GM21786 (cell line): ENCODE measurements around the gene KREMEN1.

ENCODE experiments used
- ATAC-seq: cut with Tn5 transposase; IDR thresholded peaks from one replicate; pipeline ENCODE4 v1.9.1; 2021; ENCODE audit not compliant: unreplicated experiment

Gene KREMEN1

DNA sequence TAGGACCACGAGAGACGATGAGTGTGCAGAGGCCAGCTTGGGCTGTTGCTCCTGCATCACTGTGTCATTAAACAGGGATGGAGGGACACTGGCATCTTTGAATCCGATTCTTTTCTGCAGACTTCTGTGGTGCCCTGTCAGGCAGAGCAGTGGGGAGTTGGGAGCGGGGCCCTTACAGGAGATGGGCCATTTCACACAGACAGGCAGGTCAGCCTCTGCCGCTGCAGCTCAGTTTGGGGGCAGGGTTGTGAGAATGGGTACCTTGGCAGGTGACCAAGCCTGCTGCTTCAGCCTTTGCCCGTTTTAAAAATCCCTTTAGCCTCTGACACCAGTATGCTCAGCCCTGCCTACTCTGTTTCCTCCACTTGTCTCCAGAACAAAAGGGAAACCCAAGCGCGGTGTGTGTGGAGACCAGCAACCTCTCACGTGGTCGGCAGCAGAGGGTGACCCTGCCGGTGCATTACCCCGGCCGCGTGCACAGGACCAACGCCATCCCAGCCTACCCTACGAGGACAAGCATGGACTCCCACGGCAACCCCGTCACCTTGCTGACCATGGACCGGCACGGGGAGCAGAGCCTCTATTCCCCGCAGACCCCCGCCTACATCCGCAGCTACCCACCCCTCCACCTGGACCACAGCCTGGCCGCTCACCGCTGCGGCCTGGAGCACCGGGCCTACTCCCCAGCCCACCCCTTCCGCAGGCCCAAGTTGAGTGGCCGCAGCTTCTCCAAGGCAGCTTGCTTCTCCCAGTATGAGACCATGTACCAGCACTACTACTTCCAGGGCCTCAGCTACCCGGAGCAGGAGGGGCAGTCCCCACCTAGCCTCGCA, 23.8 kb upstream of the KREMEN1 start:
- ATAC-seq: no peak

DNA sequence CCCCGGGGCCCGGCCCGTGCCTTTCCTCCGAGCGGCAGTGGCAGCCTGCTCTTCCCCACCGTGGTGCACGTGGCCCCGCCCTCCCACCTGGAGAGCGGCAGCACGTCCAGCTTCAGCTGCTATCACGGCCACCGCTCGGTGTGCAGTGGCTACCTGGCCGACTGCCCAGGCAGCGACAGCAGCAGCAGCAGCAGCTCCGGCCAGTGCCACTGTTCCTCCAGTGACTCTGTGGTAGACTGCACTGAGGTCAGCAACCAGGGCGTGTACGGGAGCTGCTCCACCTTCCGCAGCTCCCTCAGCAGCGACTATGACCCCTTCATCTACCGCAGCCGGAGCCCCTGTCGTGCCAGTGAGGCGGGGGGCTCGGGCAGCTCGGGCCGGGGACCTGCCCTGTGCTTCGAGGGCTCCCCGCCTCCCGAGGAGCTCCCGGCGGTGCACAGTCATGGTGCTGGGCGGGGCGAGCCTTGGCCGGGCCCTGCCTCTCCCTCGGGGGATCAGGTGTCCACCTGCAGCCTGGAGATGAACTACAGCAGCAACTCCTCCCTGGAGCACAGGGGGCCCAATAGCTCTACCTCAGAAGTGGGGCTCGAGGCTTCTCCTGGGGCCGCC, 23.1 kb upstream of the KREMEN1 start:
- ATAC-seq: no peak

DNA sequence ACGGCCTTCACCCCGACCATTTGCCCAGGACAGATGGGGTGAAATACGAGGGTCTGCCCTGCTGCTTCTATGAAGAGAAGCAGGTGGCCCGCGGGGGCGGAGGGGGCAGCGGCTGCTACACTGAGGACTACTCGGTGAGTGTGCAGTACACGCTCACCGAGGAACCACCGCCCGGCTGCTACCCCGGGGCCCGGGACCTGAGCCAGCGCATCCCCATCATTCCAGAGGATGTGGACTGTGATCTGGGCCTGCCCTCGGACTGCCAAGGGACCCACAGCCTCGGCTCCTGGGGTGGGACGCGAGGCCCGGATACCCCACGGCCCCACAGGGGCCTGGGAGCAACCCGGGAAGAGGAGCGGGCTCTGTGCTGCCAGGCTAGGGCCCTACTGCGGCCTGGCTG, 22.4 kb upstream of the KREMEN1 start:
- no peak for ATAC-seq

DNA sequence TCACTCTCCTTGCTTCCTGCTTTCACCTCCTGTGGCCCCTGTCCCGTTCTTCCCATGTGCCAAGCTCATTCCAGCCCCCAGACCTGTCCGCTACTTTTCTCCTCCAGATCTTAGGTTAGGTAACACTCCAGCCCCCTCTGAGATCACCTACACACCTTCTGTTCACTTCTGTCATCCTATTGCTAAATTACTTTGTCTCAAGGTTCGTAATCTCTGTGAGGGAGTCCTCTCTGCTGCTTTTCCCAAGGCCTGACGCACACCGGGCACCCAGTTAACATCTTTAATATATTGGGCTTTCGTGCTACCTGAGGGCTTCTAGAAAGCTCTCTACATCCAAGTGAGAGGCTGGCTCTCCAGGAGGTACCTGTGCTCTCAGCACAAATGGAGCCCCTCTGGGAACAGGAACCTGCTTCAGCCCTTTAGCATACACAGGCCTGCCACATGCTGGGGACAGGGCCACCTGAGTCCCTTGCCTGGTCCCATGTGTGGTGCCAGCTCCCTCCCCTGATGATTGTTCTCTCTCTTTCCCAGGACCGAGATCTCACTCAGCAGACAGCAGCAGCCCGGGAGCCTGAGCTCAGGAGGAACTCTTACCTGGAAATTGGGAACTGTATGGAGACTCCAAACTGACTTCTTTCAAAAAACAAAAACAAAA, 19.7 kb upstream of the KREMEN1 start:
- ATAC-seq: no peak

DNA sequence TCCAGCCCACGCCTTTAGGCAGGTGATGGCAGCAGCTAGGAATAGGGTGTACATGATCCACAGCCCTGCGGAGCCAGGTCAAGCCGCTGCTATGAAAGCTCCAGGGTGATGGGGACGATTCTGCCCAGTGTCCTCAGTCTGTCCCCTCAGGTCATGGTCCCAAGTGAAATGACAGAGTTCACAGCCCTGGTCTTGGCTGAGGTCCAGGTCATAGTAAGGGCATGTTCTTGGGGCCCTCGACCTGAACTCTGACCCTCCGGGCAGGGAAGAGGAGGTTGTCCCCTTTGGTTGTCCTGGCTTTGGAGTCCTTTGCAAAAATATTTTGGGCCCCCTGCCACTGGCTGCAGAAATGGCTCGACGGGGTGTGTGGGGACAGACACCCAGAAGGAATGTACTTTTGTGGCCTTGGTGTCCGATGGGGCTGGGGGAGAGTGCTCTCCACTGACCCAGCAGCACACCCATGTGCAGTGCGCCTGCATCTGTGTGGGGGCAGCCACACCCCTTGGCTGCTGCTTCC, 18.5 kb upstream of the KREMEN1 start:
- ATAC-seq: no peak

DNA sequence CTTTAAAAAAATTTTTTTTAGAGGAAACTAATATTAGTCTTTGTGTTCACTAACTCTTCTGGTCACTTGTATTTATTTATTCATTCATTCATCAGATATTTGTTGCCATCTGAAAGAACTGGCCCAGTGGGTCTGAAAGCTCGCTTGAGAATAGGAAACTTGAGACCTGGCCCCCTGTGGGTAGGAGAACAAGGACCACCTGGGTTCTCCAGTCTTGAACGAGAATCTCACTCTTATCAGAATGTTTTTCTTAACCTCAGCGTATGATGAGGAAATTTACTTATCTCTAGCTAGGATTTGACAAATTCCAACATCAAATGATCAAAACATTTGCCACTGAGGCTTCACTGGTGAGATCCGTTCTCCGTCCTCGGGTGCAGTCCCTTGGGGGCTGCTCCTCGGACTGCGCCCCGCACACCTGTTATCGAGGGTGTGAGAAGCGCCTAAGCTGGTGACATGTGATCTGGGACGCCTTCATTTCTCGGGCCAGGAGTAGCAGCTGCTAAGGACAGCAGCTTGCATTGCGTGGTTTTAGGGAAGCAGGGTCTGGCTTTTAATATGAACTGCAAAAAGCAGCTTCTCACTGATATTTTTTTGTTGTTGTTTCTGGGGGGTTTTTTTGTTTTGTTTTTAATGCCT, 17.5 kb upstream of the KREMEN1 start:
- no peak for ATAC-seq

DNA sequence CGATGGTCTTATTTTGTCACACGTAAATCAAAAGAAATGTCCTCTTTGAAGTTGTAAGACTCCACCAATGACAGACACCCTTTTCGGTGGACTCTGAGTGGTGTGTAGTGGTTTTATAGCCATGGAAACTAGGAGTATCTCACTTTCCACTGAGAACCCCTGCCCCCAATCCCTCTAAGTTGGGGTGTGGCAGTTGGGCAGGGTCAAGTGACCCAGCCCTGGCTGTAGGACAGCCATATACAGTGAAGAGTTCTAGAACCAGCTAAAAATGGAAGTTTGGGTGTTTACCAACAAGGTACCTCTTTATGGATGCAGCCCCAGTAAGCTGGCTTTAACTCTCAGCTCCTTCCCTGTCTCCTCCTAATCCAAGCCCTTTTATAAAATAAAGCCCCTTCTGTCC, 16.4 kb upstream of the KREMEN1 start:
- no peak for ATAC-seq

DNA sequence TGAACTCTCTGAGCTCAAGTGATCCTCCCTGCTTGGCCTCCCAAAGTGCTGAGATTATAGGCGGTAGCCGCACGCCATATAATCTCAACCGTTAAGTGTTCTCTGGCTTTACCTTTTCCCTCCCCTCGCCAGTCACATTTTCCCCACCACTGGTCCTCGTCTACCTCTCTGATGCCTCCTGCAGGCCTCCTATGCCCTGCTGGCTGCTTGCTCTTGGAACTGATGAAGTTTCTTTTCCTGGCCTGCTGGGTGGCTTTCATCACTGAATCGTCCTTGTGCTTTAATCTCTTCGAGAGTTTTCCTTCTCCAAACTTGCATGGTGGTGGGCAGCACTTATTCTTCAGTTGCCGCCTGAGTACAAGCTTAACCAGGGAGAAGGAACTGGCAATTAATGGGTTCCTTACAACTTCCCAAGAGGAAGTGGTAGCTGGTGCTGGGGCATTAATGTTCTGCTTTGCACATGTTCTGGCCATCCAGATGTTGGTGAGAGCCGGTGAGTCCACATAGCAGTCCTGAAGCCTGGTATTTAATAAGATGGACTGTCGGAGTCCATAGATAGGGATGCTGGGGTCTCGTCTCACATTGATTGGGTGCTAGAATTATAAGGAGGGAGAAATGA, 12.5 kb upstream of the KREMEN1 start:
- ATAC-seq: no peak

DNA sequence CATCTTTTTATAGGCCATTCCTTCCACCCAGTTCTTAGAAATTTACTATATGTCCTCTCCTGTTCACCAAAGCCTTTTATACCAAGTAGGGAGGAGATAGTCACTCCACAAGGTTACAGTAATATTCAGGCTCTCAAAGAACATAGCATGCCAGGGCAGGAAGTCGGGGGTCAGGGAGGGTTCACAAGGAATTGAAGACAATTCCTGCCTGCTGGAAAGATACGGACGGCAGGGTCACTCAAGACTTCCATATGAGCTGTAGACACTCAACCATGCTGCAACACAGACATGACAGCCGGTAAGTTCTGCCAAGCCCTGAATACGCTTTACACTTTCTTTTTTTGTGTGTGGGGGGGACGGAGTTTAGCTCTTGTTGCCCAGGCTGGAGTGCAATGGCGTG, 11.9 kb upstream of the KREMEN1 start:
- ATAC-seq: no peak

DNA sequence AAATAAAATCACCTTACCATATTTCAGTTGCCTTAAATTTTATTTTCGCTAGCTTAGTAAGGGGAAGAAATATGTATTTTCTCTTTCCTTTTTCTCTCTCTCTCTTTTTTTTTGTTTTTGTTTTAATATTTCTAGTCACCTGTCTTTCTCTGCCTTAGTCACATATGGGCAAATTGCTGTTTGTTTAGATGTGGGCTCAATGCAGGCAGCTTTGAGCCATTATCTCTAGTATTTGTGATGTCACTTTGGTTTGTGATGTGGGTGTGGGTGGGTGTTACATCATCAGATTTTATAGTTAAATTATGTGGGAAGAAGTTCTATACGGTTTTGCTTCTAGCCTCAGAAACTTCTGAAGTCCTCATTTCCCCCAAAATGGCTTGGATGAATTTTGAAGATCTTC, 11.1 kb upstream of the KREMEN1 start, which contains the start of gene C22orf31:
C22orf31 (minus strand) TSS at position 59 of the 400 bp plus-strand sequence; CDS start at position 20, 39 bp downstream.
- no peak for ATAC-seq

DNA sequence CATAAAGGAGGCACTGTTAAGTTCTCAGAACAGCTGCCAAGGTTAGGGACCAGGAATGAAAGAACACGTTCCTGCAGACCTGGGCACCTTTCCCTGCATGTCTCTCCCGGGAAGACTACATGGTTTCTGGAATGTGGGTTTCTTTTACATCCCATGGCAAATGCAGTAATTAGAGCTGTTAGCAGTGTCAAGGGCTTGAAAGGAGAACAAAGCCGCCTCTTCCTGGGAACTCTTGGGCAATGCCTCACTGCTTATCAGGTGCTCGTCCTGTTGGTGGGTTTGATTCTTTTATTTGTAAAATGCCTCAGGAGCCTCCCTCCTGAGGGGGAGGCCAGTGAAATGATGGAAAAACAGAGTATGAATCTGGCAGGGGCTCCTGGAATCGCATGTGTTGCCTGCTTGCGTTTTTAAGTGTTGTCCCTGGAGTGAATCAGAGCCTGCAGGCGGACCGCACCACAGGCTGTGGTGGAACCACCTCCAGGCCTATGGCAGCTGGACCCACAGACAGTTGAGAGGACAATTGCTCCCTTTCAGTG, 10.5 kb upstream of the KREMEN1 start:
- no peak for ATAC-seq

DNA sequence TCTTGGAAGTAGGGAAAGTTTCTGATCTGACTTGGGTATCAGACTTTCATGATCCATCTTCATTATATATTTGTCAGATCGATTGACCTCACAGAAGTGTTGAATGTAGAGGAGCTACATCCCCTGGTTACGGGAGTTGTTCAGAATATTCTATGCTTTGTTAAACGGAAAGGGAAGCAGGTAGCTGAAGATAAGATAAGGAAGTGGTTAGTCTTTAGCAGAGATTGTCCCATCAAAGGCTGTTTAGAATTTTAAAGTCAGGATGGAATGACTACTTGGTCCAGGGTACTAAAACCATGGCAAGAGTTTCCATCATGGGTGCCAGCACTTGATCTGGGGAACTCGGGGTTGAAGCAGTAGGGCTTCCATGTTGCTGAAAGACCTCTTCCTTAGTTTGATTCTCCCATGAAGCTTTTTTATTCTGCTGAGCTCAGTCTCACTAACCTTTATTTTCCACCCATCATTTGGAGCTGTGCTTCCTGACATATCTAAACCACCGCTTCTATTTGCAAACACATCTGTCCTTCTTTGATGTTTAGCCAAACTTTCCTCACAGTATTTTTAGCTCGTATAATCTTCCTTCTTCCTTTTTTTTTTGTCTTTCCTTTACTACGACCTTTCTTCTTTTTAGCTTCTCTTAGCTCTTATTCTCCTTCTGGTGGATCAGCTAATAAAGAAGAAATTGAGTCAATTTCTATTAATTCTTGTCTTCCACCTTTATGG, 7.2 kb upstream of the KREMEN1 start:
- no peak for ATAC-seq

DNA sequence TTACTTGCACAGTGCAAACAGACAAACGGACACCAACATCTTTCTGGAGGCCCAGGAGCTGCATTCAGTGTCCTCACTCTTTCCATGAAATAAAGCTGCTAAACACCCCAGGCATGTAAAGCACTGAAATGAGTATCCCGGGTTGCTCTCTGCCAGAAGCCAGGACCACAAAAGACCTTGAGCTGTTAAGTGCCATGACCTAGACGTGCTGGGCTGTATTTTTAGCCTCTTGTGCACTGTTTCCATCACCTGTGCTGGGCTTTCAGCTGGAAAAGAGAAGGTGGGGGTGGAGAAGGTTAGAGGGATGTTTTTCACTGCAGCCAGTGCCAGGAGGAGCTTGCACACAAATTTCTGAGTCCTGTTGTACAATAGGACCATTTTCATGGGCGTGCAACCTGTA, 3.4 kb upstream of the KREMEN1 start:
- ATAC-seq: no peak

DNA sequence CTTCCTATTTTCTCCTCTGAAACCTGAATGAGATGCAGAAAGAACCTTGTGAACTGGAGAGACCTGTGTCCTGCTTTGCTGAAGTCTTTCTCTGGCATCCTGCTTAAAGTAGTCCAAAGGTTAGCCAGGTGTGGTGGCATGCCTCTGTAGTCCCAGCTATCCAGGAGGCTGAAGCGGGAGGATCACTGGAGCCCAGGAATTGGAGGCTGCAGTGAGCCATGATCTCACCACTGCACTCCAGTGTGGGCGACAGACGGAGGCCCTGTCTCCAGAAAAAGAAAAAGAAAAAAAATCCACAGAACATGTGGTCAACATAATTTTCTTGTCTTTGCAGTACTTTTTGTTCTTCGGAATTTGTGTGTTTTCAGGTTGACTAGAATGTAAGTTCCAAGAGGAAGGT, 2.3 kb upstream of the KREMEN1 start:
- ATAC-seq: no peak

DNA sequence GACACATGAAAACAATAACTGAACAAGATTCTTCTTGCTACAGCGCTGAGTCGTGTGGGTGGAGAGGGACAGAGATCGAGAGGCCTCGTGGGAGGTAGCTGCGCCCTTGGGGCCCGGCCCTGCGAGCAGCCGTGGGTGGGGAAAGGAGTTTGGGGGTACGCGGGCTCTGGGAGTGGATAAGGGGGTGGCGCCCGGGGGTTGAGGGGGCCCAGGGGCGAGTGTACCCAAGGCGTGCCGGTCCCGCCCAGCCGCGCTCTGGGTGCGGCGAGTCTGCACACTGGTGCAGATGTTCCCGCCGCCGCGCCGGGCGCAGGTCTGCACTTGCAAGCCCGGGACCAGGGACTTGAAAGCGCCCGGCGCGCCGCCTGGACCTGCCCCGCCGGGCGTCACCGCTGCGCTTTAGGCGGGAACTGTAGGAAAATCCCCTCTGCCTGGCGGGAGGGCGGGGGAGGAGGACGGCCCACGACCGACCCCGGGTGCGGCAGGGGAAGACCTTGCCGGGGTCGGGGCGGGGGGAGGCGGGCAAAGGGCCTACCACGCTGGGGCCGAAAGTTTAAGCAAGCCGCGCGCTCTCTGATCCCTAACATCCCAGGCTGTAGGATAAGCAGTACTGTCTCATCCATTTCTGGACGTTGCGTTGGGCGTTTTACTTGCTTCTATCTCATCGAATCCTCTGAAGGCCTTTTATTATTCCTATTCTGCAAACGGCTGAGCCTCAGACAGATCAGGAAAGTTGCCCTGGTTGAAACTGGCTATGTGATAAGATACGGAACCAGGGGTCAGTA, 1.4 kb upstream of the KREMEN1 start:
- ATAC-seq: no peak

DNA sequence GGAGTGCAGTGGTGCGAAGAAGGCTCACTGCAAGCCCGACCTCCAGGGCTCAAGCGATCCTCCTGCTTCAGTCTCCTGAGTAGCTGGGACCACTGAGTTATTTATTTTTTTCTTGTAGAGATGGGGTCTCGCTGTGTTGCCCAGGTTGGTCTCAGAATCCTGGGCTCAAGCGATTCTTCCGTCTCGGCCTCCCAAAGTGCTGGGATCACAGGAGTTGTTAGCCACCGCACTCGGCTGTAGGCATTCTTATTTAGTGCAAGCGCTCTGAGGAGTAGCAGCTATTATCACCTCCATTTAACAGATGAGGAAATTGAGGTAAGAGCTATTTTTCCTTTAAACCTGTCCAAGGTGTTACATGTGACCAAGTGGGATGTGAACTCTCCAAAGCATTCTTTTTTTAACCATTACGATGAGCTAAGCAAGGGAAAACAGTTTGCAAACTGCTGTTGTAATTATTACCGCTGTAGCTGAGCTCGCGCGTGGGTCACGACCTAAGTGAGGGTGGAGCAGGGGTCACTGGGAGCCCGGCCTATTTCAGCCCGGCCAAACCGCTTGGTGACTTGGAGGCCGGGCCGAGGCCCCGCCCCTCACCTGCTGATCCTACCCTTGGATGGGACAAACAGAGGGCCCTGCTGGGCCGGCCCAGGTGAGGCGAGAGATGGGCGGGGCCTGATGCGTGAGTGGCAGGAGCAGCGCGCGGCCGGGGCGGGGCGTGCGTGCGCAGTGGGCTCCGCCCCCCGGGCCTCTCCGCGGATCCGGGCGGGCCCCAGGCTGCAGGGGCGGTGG, 449 bp upstream of the KREMEN1 start:
- peak; percentile 79 for ATAC-seq

DNA sequence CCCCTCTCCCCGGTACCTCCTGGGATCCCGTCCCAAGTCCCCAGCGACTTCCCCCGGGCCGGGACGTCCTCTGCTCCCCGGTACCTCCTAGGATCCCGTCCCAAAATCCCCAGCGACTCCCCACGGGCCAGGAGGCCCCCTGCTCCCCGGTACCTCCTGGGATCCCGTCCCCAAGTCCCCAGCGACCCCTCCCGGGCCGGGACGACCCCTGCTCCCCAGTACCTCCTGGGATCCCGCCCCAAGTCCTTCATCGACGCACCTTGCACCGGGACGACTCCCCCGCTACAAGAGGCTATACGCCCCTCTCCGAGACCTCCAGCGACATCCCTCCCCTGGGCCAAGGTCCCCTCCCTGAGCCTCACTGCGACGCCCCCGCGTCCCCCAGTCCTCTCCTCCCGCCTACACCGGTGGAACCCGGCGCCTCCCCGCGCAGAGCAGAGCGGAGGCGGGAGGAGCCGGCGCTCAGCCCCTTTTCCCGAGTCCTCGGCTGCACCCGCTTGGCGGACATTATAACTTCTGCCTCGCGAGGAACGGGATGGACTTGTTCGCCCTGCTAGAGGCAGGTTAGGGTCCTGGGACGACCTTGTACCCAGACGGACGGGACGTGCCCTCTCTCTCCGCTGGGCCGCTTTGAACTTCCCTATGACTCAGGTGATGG, 912 bp downstream of the KREMEN1 start:
- no peak for ATAC-seq

DNA sequence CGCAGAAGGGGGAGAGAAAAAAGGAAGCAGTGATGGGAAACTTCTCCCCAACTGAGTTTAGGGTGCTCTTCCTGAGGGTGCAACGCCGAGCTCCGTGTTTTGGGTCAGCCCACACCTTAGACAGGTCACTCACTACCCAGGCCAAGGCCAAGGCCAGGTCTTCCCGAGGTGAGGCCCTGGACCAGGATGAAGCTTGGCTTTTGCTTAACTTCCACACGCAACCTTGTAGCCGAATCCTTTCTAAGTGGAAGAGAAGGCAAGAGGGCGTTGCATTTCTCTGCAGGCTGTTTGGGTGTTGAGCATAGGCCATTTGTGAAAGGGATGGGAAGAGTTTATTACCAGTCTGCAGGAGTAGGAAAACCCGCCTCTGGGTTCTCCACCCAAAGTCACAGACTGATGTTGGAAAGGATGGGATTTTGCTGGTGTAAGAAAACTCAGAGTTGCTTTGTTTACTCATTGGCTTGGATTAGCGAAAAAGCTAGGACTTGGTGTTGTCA, 1.5 kb downstream of the KREMEN1 start:
- ATAC-seq: no peak
